GM21737 (cell line): ENCODE data around the gene B4GALT5.
"Not testable (repeated sequence)": the region's sequence is repeated elsewhere in the genome, so short reads cannot be mapped to it uniquely, and the experiment has no call there.

Source experiments
- ATAC-seq: cut with Tn5 transposase; IDR thresholded peaks from one replicate; pipeline ENCODE4 v1.9.1; 2021; ENCODE audit warnings: mild to moderate bottlenecking, moderate library complexity; ENCODE audit not compliant: unreplicated experiment

B4GALT5 gene, protein sequence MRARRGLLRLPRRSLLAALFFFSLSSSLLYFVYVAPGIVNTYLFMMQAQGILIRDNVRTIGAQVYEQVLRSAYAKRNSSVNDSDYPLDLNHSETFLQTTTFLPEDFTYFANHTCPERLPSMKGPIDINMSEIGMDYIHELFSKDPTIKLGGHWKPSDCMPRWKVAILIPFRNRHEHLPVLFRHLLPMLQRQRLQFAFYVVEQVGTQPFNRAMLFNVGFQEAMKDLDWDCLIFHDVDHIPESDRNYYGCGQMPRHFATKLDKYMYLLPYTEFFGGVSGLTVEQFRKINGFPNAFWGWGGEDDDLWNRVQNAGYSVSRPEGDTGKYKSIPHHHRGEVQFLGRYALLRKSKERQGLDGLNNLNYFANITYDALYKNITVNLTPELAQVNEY

DNA sequence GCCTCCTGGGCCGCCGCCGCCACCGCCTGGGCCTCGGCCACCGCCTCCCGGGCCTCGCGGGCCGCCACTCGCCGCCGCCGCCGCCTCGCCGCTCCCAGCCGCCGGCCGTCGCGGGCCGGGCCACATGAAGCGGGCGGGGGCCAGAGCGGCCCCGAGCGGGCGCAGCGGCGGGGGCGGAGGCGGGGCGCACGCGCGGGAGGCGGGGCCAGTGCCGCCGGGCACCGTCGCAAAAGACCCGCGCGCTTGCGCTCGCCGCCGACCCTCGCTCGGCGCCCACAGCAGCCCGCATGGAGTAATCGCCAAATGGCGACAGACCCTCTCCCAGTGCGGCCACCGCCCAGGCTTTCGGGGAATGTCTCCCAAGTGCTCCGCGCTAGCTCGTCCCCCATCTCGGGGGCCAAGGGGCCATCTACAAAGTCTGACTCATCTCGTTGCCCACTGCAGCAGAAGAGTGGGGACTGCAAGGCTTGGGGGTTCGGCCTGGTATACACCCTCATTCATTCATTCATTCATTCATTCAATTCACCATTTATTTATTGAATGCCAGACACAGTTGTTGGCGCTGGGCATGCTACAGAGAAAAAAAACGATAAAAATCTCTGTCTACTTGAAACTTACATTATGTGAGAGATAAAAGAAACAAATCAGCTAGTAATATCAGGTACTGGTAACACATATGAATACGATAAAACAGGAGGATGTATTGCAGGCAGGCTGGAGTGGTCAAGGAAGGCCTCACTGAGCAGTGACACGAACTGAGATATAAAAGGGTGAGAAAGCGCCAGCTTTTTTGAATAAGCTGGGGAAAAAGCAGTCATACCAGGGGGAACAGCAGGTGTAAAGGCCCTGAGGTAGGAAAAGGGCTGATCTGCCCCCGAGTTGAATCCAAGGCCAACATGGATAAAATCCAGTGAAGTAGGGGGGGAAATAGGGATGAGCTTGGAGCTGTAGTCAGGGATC lies at the start of gene B4GALT5:
Gene B4GALT5, minus strand, starts transcription at position 126 of the 960 bp plus-strand sequence. CDS start 188 bp downstream, outside the sequence.
- ATAC-seq = peak; percentile 70

DNA sequence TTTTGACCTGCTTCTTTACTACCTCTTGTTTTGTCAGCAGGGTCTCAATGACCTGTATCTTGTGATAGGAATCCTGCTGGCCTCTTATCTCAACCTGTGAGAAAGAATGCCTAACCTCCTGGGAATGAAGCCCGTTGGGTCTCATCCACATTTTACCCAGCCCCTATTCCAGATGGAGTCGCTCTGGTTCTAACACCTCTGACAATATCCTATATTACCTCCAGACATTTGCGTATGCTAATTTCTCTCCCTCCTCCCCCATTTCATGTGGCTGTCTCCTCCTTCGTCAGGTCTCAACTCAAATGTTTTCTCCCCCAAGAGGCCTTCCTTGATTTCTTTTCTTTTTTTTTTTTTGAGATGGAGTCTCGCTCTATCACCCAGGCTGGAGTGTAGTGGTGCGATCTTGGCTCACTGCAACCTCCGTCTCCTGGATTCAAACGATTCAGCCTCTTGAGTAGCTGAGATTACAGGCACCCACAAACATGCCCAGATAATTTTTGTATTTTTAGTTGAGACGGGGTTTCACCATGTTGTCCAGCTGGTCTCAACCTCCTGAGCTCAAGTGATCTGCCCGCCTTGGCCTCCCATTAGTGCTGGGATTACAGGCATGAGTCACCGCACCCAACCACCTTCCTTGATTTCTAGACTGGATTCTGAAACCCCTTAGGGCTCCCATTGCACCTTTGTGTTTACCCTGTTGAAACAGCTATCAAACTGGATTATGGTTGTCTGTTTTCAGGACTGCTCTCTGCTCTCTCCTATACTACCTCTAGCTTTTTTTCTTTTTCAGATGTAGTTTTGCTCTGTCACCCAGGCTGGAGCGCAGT lies 49.5 kb upstream of the B4GALT5 start:
- ATAC-seq = no peak

GRCh38 chr20:49761888-49762287 lies 48.2 kb upstream of the B4GALT5 start:
- not testable (repeated sequence) for ATAC-seq

DNA sequence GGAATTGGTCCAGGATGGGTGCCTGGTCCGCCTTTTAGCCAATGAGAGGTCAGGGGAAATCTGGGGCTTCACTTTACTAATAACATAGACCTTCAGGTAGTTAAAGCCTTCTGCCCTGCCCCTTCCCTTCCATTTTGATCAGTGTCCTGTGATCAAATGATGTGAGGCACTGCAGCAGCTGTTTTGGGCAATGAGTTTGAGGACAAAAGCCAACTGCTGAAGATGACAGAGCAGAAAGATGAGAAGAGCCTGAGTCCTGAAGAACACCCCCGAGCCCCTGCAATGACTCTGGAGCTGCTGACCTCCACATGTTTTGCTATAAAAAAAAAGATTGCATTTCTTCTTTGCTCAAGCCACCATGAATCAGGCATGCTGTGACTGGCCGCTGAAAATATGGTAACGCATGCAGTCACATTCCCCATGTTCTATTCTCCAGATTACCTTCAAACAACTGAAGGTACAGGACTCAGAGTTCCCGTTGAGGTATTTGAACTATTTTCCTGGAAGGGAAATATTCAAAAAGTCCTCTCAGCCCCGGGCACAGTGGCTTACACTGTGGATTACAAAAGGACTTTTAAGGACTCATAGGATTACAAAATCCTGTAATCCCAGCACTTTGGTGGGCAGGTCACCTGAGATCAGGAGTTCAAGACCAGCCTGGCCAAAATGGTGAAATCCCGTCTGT lies 45.7 kb upstream of the B4GALT5 start:
- no peak for ATAC-seq

GRCh38 chr20:49758781-49759180 lies 45.1 kb upstream of the B4GALT5 start:
- no peak for ATAC-seq

DNA sequence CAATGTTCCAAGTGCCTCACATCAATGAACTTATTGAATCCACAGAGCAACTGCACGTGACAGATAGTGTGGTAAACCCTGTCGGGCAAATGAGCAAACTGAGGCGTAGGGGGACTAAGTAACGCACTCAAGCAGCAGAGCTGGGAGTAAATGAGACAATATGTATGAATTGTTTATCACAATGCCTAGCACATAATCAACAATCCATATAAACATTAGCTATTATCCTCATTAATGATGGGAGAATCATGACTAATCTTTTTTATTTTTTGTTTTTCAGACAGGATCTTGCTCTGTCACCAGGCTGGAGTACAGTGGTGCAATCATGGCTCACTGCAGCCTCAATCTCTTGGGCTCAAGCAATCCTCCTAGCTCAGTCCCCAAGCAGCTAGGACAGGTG lies 43.9 kb upstream of the B4GALT5 start:
- ATAC-seq = no peak

- ATAC-seq = no peak
Measured at GRCh38 chr20:49756241-49756640, 42.6 kb upstream of the B4GALT5 start.

DNA sequence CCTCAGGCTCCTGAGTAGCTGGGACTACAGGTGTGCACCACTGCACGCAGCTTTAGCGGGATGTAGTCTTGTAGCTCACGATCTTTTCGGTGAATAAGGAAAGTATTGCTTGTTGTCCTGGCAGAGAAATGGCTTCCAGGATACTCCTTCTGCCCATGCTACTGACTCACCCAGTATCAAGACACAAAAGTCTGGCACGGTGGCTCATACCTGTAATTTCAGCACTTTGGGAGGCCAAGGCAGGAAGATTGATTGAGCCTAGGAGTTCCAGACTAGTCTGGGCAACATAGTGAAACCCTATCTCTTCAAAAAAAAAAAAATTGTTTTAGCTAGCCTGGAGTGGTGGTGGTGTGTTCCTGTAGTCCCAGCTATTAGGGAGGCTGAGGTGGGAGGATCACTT lies 40.9 kb upstream of the B4GALT5 start:
- ATAC-seq = no peak

DNA sequence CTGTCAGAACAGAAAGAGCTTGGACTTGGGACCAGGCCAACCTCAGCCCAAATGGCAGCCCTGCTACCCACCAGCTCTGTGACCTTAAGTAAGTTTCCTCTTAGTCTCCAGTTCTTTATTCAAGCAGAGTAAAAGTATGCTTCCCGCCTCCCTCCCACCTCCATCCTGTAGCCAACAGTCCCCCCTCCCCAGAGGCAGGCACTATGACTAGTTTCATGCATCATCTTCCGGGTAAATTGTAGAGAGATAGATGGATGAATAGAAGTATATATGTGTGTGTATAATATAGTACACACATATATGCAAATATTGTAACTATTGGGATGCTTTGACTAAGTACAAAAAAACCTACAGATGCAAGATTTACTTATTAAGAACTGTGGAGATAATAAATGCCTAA lies 39.5 kb upstream of the B4GALT5 start:
- no peak for ATAC-seq

DNA sequence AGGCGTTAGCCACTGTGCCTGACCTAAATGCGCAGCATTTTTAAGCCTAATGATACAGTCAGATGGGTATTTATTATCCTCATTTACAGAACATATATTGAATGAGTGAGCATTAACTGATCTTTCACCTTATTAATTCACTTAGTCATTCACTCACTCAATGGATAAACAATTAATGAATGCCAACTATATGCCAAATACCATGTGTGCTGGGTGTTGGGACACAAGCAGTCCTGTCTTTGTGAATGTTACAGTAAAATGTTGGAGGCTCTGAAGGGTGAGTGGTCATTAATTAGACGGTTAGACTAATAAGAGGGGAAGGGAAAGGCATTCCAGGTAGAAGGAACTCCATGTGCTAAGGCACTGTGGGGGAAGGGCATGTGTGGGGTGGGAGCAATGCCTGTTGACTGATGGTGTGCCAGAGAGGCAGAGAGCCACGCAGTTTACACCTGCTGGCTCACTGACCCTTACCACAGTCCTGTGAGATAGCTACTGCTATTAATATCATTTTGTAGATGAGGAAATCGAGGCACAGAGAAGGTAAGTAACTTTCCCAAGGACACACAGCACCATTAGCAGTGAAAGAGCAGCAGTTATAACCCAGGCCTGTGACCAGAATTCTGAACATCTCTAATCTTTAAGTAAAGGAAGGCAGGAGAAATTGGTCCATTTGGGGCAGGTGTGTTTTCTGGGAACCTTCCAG lies 38.7 kb upstream of the B4GALT5 start:
- ATAC-seq = no peak

DNA sequence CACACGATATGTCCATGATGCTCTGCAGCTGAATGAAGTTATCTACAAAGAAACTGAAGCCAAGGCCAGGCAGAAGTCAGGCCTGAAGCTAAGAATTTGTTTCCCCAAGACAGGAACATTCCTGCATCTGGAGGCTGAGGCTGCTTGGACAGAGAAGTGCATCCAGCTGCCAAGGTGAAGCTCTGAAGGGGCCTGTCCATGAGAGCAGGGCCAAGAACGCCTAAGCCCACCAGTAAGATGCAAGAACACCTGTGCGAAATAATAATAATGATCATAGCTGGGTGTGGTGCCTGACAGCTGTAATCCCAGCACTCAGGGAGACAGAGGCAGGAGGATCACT lies 37.7 kb upstream of the B4GALT5 start:
- no peak for ATAC-seq

- ATAC-seq = peak; percentile 68
Measured at GRCh38 chr20:49750611-49751396, 37.1 kb upstream of the B4GALT5 start.

DNA sequence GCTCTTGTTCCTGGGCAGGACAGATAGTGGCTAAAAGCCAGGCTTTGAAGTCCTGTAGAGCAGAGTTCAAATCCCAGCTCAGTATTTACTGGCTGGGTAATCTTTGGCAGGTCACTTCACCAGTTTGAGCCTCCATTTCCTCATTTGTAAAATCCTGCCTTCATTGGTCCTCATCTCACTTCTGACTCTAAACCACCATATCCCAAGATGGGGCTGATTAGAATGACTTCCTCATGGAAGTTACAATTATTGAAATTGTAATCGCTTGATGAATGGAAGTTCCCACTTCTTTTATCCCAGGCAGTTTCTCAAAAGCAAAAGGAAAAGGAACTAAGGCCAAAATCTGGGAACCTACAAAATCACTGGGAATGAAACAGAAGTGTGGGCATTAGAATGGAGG lies 35.9 kb upstream of the B4GALT5 start:
- no peak for ATAC-seq

GRCh38 chr20:49748525-49748838 lies 34.8 kb upstream of the B4GALT5 start:
- no peak for ATAC-seq

DNA sequence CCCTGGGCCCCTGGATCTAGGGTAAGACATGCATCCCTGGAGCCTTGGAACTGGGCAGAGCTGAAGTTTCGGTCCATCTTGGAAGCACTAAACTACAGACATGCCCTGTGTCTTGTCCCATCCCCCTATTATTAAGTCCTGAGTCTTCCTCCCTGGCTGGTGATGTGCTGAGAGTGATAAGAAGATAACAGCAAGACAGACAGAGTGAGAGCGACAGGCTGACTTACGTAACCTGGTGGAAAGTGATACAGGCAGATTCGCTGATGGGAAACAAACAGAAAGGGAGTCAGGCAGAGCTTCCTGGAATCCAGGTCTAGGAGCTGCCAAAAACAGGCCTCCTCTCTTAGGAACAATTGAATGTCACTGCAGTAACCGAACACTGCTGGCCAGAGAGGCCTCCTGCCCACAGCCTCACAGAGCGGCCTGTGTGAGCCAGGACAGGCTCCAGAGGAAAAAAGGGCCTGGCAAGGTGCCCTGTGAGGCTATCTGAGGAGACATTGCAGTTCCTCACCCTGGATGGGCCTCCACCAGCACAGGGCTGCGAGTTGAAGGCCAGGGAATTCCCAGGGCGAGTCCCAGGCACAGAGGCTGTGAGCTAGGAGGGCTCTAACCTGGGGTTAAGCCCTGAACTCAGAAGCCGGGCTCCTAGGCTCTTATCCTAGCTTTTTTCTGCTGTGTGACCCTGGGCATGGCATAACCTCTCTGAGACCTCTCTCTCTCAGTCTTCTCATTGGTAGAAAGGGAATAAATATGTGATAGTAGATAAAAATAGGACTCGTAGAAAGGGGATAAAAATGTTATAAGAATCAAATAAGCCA lies 34.2 kb upstream of the B4GALT5 start:
- no peak for ATAC-seq

DNA sequence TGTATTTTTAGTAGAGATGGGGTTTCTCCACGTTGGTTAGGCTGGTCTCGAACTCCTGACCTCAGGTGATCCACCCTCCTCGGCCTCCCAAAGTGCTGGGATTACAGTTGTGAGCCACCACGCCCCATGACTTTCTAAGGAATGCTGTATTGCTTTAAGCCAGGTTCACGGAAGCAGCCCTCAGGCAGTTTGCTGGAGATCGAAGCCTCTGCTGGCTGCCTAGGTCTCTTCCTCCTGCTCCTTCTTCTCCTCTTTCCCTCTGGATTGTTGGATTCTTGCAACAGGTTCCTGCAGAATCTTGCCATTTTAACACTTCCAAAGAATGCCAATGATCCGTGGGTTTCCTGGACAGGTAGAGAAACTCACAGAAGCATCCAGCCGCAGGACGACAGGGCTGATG lies 29.3 kb upstream of the B4GALT5 start:
- no peak for ATAC-seq

GRCh38 chr20:49741977-49742376 lies 28.3 kb upstream of the B4GALT5 start:
- ATAC-seq = no peak

DNA sequence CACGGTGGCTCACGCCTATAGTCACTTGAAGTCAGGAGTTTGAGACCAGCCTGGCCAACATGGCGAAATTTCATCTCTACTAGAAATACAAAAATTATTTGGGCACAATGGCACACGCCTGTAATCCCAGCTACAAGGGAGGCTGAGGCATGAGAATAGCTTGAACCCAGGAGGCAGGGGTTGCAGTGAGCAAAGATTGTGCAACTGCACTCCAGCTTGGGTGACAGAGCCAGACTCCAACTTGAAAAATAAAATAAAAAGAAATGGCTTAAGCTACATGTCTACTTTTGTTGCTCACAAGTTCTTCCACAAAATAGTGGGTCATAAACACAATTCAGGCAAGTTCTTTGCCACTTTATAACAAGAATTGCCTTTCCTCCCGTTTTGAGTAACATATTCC lies 27.1 kb upstream of the B4GALT5 start:
- no peak for ATAC-seq
